ENCODE measurements around the gene OAT. TPM values are rescaled to one million over a fixed set of nuclear protein-coding genes. Genes with fewer than 3 reads are reported as not detected.

The OAT gene
- total RNA-seq, 1 experiment from 2014 or later: 79.8 TPM

DNA sequence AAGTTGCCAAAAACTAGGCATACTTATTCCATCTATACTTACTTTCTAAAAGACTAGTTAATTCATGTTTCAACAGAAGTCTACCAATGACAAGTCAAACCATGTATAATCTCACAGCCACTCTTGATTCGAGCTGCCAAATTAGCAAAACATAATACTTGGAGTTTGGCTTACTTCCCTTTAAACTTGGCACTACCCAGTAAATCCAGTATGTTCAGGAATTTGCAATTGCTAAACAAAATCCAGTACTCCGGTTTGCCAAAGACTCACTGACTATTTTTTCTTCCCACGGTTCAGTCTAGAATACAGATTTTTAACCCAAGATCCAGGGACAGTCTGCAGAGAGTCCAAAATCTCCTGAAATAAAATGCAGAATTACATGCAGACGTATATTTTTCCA is 4.6 kb downstream of the OAT start:
- BruUV-seq (replicated peaks): no TSS peak

DNA sequence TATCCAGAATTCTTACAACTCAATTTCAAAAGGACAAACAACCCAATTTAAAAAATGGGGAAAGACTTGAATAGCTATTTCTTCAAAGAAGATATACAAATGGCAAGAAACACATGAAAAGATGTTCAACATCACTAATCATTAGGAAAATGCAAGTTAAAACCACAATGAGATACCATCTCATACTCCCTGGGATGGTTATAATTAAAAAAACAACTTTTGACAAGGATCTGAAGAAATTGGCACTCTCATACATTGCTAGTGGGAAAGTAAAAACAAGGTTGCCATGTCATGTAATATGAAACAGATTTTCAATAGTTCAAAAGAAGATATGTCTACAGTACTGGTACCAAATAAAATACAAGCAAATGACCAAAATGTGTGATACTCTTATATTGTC is 9.0 kb downstream of the OAT start:
- H2AFZ ChIP-seq (ENCODE audit: low read length): no peak overlapping the region
- no peak overlapping the region for H3K27ac ChIP-seq (ENCODE audit: low read length)
- no peak overlapping the region for H3K4me3 ChIP-seq (ENCODE audit: low read length)
- intact Hi-C loops (cut with micrococcal nuclease): no loop called here
- H4K20me1 ChIP-seq (ENCODE audit: low read length): peaks cover 12% of the 10 kb centered on the region
- ATAC-seq (no peak), DNase-seq (no peak)
- H3K79me2 ChIP-seq (ENCODE audit: low read length): peaks cover 25% of the 10 kb centered on the region
- H3K27me3 ChIP-seq (ENCODE audit: low read length): no peaks in the 10 kb centered on the region
- no peaks in the 10 kb centered on the region for H3K4me1 ChIP-seq (ENCODE audit: insufficient read depth, low read length)
- H3F3A ChIP-seq (ENCODE audit: low read length, unreplicated experiment): no peaks in the 10 kb centered on the region
- H3K4me2 ChIP-seq (ENCODE audit: low read length): no peak overlapping the region
- ChIA-PET CTCF (no interaction called here), POLR2A (ENCODE audit: unreplicated experiment) (no interaction called here)
- TF ChIP-seq EZH2 (IDR thresholded peaks at IDR 0.05; ENCODE audit: low read length, unreplicated experiment) (no peak), EZH2phosphoT487 (IDR thresholded peaks at IDR 0.05; ENCODE audit: borderline replicate concordance, low read length) (no peak)
- TF ChIP-seq, protein P1, sequence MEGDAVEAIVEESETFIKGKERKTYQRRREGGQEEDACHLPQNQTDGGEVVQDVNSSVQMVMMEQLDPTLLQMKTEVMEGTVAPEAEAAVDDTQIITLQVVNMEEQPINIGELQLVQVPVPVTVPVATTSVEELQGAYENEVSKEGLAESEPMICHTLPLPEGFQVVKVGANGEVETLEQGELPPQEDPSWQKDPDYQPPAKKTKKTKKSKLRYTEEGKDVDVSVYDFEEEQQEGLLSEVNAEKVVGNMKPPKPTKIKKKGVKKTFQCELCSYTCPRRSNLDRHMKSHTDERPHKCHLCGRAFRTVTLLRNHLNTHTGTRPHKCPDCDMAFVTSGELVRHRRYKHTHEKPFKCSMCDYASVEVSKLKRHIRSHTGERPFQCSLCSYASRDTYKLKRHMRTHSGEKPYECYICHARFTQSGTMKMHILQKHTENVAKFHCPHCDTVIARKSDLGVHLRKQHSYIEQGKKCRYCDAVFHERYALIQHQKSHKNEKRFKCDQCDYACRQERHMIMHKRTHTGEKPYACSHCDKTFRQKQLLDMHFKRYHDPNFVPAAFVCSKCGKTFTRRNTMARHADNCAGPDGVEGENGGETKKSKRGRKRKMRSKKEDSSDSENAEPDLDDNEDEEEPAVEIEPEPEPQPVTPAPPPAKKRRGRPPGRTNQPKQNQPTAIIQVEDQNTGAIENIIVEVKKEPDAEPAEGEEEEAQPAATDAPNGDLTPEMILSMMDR (conservative IDR thresholded peaks at IDR 0.05; ENCODE audit: low read depth, low read length): no peak
- peaks cover 28% of the 10 kb centered on the region; the same call in 1 of the 2 replicates for H3K36me3 ChIP-seq (ENCODE audit: low read depth, low read length)
- H3K9ac ChIP-seq (ENCODE audit: low read length): no peak overlapping the region
- H3K9me2 ChIP-seq (replicated peaks; ENCODE audit: low read length): no peaks in the 10 kb centered on the region
- BruUV-seq (replicated peaks): no TSS peak
- H3K9me3 ChIP-seq (ENCODE audit: low read length): no peaks in the 10 kb centered on the region

More for the DNA sequence above, 4.6 kb downstream of the OAT start:
- no peak overlapping the region for H3K27ac ChIP-seq (ENCODE audit: low read length)
- no peaks in the 10 kb centered on the region for H3K9me2 ChIP-seq (replicated peaks; ENCODE audit: low read length)
- DNase-seq: no peak
- peaks cover 3% of the 10 kb centered on the region; the same call in 1 of the 2 replicates for H3K36me3 ChIP-seq (ENCODE audit: low read depth, low read length)
- H3K9me3 ChIP-seq (ENCODE audit: low read length): no peaks in the 10 kb centered on the region
- CTCF ChIA-PET: interaction anchor here (1.1 kb wide), 1 partner anchor 11 kb away, joined by 7 read pairs; no protein-coding TSS in a partner anchor
- H3K27me3 ChIP-seq (ENCODE audit: low read length): no peaks in the 10 kb centered on the region
- no peaks in the 10 kb centered on the region for H3F3A ChIP-seq (ENCODE audit: low read length, unreplicated experiment)
- TF ChIP-seq, protein P1 (conservative IDR thresholded peaks at IDR 0.05; ENCODE audit: low read depth, low read length): no peak
- TF ChIP-seq EZH2phosphoT487 (IDR thresholded peaks at IDR 0.05; ENCODE audit: borderline replicate concordance, low read length): no peak
- no peak for TF ChIP-seq EZH2 (IDR thresholded peaks at IDR 0.05; ENCODE audit: low read length, unreplicated experiment)
- H4K20me1 ChIP-seq (ENCODE audit: low read length): peaks cover 27% of the 10 kb centered on the region
- no peak overlapping the region for H3K4me3 ChIP-seq (ENCODE audit: low read length)
- no peak for ATAC-seq
- H3K4me2 ChIP-seq (ENCODE audit: low read length): no peak overlapping the region
- POLR2A ChIA-PET (ENCODE audit: unreplicated experiment): interaction anchor here (1.2 kb wide), 1 partner anchor 11 kb away, joined by 7 read pairs; no protein-coding TSS in a partner anchor
- peaks cover 14% of the 10 kb centered on the region for H3K4me1 ChIP-seq (ENCODE audit: insufficient read depth, low read length)
- intact Hi-C loops (cut with micrococcal nuclease): no loop called here
- H3K9ac ChIP-seq (ENCODE audit: low read length): no peak overlapping the region
- peaks cover 59% of the 10 kb centered on the region for H3K79me2 ChIP-seq (ENCODE audit: low read length)
- no peak overlapping the region for H2AFZ ChIP-seq (ENCODE audit: low read length)

DNA sequence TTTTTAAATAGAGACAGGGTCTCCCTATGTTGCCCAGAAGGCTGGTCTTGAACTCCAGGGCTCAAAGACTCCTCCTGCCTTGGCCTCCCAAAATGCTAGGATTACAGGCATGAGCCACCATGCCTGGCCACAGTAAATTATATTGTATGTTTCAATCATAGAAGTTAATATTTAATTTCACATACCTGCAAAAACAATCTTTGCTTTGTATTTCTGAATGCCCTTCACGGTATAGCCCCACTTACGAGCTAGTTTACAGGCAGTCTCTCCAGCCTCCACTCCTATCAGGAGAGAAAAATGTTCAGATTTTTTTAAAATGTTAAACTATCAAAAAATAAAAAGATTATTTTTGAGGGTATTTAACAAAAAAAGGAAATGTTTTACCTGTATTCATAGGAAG is 10.4 kb downstream of the OAT start:
- TF ChIP-seq, protein P1 (conservative IDR thresholded peaks at IDR 0.05; ENCODE audit: low read depth, low read length): no peak
- TF ChIP-seq EZH2phosphoT487 (IDR thresholded peaks at IDR 0.05; ENCODE audit: borderline replicate concordance, low read length): no peak
- no peak for TF ChIP-seq EZH2 (IDR thresholded peaks at IDR 0.05; ENCODE audit: low read length, unreplicated experiment)
- Histone ChIP-seq H3K9me3 (ENCODE audit: low read length) (no peaks in the 10 kb centered on the region), H3F3A (ENCODE audit: low read length, unreplicated experiment) (peaks cover 3% of the 10 kb centered on the region), H3K9me2 (replicated peaks; ENCODE audit: low read length) (no peaks in the 10 kb centered on the region), H4K20me1 (ENCODE audit: low read length) (peaks cover 4% of the 10 kb centered on the region; the same call in 1 of the 2 replicates), H3K27me3 (ENCODE audit: low read length) (no peaks in the 10 kb centered on the region), H3K4me2 (ENCODE audit: low read length) (no peak overlapping the region), H3K79me2 (ENCODE audit: low read length) (peaks cover 12% of the 10 kb centered on the region), H2AFZ (ENCODE audit: low read length) (no peak overlapping the region), H3K4me3 (ENCODE audit: low read length) (no peak overlapping the region), H3K9ac (ENCODE audit: low read length) (no peak overlapping the region), H3K36me3 (ENCODE audit: low read depth, low read length) (peaks cover 28% of the 10 kb centered on the region; the same call in 1 of the 2 replicates), H3K4me1 (ENCODE audit: insufficient read depth, low read length) (no peaks in the 10 kb centered on the region), H3K27ac (ENCODE audit: low read length) (no peak overlapping the region)
- no TSS peak for BruUV-seq (replicated peaks)
- ChIA-PET CTCF (no interaction called here), POLR2A (ENCODE audit: unreplicated experiment) (no interaction called here)
- intact Hi-C loops (cut with micrococcal nuclease): no loop called here
- DNase-seq: no peak
- no peak for ATAC-seq

Data from PC-3 (cell line).